Activated CD4-positive, alpha-beta T cell treated with anti-CD3 and anti-CD28 coated beads, Interleukin-2, amount 50 U/mL, for 1 hour (primary cell): Measurements from ENCODE around the gene GDPD4.

Experiments used
- DNase-seq: peaks from one replicate; pipeline ENCODE4 v3.0.0-alpha.2; 2020

Gene GDPD4

DNA sequence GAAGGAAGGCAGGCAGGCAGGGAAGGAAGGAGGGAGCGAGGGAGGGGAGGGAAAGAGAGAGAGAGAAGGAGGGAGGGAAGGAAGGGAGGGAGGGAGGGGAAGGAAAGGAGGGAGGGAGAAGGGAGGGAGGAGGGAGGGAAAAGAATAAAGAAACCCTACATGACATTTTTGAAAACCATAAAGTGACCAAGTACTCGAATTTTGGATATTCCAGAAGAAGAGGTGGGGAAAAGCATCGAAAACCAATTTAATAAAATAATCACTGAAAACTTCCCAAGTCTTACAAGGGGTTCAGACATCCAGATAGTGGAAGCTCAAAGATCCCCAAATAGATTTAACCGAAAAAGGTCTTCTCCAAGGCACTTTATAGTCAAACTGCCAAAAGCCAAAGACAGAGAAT lies 11.7 kb downstream of the GDPD4 start:
- no peak for DNase-seq

DNA sequence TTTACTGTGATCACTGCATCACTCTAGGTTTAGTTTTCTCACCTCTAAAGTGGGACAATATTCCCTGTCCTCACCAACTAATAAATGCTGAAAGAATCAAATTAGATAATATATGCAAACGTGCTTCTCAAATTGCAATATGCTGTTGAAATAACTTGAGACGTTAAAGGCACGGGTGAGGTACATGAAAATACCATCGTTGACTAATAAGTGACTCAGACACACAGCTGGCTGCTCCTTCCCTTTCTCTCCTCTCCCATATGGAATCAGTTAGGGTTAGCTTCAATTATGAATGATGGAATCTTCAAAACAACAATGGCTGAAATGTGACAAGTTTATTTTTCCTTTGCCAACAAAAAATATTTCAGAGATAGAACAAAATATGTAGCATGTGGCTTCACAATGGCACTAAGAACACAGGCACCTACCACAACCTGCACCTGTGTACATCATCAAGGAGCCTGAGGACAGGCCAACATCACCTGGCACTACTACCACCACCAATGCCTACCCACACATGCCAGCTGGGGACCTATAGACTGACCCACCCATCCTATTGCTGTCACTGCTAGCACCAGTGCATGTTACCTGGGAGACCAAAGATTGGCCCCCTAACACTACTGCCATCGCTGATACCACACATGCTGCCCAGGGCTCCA lies 13.7 kb downstream of the GDPD4 start:
- no peak for DNase-seq

DNA sequence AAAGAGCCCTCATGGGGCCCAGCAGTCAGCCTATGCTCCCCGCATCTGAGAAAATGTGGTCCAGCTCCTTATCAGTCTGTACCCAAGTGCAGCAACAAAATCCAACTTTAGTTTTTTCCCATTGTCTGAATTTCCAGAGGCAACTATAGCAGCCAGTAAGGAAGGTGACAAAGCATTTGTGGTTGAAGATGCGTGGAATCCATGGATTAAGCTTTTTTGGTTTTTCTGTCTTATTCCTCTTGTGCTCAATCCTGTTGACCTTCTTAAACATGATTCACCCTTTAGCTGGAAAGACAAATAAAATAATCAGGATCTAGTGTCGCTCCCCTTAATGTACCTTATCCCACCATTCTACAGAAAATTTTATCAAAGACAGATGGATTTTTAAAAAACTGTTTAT lies 14.3 kb downstream of the GDPD4 start:
- no peak for DNase-seq

DNA sequence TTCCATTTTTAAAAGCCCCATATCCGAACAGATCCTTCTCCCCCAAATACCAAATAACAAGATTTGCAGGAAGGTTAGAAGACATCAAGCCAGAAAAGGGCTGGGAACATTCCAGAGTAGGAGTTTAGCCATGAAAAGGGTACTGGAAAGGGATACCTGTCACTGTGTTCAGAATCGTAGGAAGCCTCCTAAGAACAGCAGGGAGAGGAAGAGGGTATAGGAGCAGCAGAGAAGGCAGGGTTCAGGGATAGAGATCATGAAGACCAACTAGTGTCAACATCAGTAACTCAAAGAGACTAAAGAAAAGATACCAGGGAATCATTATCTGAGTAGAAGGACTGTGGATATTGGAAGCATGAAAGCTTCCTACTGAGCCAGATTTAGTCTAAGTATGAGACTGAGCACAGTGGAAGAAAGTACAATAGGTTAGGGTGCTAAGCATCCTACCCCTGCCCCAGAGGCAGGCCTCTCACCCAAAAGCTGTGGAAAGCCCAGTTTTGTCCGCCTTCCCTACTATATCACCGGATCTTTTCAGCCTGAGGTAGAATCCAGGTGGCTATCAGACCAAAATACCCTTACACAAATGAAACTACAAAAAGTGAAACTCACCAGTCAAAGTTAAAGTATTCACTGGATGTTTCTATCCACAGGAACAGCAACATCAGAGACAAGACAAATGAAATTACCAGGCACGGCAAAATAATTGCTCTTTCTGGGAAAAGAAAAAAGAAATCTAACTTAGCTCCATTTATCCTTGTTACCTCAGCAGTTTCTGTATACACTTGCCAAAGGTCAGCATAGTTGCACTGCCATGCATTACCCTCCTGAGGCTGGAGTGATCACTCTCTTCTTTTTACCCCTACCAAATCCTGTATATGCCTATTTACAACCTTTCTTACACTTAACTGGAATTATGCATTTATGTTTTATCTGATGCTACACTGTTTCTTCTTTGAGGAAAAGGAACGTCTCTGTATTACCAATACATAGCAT lies 16.7 kb downstream of the GDPD4 start:
- no peak for DNase-seq

DNA sequence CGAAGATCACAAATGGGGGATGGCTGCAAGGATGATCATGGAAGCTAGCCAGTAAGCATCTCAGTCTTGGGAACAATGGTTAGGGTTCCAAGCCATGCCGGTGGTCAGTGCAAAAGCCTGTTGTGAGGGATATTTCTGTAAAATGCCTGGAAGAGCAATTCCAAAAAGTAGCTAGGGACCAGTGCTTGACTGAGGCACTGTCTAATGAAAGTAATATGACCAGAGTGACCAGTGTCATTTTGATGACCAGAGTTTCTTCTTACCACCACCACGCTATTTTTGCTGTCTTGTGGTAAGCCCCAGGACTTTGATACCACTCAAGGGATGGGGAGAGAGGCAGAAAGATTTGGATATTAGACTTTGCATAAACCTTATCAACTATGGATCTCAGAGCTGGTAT lies 18.4 kb downstream of the GDPD4 start:
- DNase-seq: no peak

DNA sequence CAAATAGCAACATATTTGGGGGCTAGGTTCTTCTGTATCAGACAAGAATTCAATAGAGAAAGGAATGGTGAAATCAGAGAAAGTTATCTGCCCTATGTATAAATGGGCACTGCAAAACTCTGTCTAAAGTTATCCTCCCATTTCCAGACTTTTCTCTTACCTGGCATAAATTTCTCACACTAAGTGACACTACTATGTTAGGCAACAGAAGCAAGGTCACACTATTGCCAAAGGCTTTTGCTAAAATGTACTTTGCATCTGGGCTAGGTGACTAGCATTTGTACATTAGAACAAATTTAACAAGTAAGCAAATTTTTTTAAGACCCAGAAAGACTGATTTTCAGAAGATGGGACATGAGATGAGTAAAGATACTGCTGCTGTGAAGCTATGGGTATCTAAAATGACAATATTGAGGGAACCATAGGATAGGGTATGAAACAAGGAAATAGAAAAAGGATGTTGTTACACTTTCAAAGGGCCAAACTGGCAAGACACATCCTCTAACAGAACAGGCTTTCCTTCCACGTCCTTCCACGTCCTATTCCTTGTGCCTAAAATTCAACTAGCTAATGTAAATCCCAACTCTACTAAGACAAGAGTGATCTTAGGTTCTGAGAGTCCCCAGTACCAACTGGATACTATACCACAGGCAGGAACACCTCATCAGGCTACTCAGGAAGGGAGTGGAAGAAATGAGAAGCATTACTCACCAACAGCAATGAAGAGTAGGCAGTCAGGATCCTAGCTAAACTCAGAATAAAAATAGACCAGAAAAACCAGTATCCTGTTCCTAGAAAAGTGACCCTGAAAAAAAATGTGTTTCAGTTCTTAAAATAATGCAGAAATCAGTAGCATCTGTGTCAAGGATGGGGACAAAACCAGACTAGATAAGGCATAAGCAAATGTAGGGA lies 22.6 kb downstream of the GDPD4 start:
- no peak for DNase-seq

DNA sequence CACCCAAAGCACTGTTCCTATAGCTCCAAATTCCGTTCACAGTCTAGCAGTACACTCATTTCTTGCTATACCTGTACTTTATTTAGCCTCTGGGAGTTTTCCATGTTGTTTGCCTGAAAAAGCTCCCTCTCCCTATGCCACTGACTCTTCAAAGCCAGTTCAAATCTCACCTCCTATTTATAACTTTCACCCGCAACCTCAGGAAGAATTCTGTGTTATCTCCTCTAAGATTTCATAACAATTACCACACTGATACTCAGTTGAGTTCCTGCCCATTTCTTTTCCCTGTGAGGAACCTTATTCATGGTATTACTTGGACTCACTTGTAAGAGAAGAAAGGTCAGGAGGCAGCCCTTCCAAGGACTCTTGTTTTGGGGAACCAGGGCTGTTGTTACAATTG lies 25.2 kb downstream of the GDPD4 start:
- DNase-seq: no peak

DNA sequence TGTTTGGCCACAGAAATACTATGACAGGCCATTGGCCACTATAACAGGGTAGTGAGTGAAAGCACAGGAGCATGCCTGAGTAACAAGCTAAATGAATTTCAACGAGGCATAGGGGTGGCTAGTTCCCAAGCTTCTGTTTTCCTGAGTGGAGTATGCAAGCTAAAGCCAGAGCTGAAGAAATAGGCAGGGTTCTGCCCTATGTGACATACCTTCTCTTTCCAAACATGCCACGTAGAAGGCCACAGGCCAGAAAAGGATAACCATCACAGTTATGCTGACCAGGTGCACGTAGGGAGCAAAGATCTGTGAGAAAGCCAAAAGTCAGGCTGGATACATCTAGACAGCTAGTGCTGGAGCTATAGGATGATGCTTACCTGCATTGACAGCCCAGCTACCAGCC lies 30.6 kb downstream of the GDPD4 start:
- no peak for DNase-seq

DNA sequence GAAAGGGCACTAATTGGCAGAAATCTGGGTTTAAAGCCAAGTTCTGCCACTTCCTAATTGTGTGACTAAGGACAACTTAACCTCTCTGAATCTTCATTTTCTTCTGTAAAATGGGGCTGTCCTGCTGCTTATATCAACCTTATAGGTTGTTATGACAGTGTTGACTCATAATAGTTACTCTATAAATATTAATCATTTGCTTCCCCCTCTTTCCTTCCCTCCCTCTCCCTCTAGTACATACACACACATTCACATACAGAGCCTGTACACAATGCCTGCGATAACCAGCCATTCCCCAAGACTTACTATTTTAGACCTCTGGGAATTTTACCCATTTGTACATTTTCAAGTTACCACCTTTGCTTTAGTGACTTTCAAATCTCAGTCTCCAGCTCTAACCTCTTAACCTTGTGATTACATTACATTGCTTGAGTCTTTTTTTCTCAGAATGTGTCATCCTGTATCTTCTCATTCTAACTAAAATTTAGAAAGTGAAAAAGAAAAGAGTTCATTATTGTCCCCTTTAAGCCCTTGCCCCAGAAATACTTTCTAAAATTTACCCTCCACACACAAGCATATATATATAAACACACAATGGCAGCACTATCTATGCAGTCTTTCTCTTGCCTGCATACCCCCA lies 31.9 kb downstream of the GDPD4 start:
- DNase-seq: no peak

DNA sequence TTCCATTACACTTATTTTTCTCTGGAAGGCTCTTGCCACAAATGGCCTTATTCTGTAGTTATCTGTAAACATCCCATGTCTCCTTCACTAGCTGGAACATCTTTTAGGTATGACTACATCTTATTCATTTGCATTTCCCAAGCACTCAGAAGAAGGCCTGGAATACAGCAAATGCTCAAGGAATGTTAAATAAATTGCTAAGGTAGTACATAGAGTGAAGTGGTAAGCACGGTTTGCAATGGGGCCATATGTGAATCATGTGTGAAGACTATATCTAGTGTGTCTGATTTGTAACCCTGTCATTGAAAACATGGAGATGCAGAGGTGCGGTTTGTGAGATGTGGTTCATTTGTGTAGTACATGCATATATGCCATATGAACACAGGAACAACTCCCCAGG lies 33.5 kb downstream of the GDPD4 start:
- no peak for DNase-seq

DNA sequence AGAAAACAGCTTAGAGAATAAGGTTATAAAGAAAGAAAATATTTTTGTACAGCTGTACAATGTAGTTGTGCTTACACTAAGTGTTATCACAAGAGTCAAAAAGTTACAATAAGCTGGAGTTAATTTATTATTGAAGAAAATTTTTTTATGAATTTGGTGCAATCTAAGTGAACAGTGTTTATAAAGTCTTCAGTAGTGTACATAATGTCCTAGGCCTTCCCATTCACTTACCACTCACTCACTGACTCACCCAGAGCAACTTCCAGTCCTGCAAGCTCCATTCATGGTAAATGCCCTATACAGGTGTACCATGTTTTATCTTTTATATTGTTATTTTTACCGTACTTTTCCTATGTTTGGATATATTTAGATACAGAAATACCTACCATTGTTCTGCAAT lies 34.7 kb downstream of the GDPD4 start:
- DNase-seq: no peak

DNA sequence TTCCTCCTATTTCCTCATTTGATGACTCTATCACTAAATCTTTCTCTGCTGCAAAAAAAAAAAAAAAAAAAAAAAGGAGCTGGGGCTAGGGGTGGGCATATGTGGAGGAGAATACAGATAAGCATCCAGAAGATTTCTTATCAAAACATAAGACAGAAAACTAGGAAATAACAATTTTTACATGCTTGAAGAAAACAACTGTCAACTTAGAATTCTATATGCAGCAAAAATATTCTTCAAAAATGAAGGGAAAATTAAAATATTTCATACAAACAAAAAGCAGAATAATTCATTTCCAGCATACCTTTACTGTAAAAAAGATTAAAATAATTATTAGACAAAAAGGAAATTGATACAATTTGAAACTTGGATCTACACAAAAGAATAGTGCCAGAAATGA lies 38.7 kb downstream of the GDPD4 start:
- no peak for DNase-seq

DNA sequence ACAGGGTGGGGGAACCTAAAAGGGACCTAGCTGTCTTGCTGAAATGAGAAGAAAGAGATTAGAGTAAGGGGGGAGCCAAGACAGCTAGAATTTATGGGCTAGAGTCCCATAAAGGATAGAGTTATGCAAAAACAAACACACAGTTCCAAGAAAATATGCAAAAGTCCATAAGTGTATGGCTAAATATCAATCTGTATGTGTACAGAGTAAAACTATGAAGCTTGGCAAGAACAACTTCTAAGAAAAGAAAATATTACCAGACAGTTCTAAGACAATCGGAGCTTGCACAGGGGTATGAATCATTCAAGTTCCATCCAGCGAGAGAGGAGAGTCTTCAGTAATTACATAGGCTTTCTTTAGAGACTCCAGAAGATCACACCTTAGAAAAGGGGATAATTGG lies 41.8 kb downstream of the GDPD4 start:
- DNase-seq: no peak

DNA sequence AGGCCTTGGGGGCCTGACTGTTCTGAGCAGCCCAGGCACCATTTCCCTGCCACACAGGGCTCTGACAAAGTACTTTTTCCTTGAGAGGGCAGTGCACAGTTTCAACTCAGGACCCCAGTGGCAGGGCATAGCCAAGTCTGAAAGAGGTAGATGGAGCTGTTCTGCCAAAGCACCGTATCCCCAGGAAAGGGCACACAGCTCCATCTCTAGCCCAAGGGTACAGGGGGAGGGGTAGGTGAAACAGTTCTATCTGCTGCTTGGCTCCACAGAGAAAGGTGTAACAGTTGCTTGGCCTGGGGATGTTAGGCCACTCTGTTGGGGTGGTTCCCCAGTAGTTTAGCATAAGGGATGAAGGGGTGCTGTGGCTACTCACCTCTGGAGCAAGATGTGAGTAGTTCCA lies 47.8 kb downstream of the GDPD4 start:
- DNase-seq: no peak

DNA sequence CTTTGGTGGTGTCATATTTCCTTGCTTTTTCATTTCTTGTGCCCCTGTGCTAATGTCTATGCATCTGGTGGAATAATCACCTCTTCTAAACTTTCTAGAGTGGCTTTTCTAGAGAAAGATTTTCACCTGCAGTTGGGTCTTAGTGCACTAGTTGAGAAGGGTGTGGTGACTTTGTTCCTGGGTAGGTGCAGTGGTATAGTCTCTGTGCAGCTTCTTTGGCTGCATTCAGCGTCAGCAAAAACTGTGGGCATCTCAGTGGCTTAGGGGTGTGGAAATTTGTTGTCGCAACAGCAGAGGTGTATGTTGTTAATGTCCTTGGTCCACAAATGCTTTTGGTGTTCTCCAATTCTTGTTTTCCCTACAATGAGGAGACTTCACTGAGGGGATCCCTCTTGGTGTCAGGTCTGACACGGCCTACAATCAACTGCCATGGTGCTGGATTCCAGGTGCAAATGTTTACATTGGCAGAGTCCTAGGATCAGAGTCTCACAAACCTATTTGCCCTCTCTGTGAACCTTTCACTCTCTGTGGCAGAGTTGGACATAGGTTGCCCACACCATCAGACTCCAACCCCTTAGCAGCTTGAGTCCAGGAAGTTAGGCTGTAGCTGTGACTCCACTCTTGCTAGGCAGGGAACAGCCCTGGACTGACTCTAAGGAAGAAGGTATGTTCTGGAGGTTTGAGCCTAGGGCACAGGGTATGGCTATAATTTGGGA lies 48.8 kb downstream of the GDPD4 start:
- no peak for DNase-seq

DNA sequence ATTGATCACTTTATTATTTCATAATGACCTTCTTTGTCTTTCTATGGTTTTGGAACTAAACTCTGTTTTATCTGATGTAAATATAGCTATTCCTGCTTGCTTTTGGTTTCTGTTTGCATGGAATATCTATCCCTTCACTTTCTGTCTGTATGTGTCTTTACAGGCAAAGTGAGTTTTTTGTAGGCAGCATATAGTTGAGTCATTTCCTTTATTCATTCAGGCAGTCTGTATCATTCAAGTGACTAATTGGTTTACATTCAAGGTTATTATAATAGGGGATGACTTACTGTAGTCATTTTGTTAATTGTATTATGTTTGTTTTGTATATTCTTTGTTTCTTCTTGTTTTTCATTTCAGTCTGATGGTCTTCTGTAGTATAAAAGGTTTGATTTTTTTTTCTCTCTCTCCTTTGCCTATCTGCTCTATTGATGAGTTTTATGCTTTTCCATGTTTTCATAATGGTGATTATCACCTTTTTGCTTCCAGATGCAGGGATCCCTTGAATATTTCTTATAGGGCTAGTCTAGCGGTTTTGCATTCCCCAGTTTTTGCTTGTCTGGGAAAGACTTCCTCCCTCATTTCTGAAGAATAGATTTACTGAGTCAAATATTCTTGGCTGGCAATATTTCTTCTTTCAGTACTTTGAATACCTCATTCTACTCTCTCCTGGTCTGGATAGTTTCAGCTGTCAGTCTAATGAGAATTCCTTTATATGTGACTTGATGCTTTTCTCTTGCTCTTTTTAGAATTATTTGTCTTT lies 50.4 kb downstream of the GDPD4 start:
- DNase-seq: no peak

DNA sequence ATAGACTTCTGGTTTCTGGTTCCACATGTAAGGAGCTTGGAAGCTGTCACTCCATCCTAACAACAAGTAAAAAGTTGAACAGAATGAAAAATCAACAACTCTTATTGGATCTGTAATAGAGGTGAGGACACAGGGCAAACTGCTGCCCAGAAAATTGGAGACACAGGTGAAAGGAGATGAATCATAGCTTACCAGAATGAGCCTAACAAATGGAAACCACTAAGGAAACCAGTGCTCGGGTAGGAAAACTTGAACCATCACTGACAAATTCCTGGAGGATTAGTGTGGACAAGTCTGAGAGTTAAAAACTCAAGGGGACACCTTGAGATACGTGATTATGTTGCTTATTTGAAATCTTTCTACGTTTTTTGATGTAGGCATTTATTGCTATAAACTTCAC lies 52.1 kb downstream of the GDPD4 start:
- no peak for DNase-seq

DNA sequence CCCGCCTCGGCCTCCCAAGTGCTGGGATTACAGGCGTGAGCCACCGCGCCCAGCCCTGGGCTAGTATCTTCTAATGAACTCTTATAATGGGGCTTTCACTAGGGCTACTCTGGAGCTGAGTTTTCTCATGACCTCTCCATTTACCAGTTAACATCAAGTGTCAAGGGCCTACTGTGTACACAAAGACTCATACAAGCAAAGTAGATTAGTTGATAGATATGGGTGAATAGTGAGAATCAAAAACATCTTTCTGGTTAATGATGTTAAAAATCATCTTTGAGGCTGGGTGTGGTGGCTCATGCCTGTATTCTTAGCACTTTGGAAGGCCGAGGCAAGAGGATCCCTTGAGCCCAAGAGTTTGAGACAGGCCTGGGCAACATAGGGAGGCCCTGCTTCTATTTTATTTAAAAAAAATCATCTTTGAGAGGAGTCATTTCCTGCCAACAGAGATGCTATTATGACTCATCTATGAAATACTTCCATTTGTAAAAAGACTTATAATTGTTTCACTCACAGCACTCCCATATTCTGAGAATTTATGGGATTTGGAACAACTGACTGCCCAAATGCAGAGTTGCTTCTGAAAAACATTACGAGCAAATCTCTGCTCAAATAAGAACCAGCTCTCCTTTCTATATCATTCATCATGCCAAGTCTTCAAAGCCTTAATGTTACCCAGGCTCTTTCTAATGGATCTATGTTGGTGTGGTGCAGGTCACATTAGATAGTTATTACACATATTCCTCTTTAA lies 57.0 kb downstream of the GDPD4 start:
- DNase-seq: no peak

DNA sequence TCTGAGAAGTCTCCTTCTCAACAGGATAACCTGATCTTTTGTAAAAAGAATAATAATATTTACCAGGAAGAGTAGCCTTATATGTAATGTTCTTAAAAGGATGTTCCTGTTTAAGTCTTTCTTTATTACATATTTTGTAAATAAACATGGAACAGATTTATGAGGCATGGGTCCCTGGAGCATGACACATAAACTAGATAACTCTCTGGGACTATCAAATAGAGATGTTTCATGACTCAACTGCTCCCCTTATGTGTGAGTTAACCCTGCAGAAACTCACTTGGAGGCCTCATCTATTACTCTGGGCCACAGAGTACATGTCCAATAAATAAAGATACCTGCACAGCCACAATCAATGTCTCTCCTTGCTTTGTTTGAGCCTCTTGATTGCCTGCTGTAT lies 64.6 kb downstream of the GDPD4 start:
- no peak for DNase-seq

DNA sequence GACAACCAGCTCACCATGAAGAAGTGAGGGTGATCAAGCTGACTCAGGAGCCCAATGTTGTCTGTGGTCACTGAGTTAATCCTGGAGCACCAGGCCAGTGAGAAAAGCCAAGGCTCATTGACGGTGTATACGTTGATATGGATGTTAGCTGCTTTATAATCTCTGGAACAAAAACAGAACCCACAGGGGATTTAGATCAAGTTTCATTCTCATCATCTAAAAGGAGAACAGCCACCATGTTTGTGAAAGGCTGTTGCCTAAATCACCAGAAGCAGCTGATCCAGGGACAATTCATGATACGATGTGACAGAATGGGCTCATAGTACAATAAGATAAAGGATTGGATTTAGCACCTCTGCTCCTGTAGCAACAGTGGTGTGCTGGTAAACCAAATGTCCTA lies 68.5 kb downstream of the GDPD4 start:
- DNase-seq: no peak

DNA sequence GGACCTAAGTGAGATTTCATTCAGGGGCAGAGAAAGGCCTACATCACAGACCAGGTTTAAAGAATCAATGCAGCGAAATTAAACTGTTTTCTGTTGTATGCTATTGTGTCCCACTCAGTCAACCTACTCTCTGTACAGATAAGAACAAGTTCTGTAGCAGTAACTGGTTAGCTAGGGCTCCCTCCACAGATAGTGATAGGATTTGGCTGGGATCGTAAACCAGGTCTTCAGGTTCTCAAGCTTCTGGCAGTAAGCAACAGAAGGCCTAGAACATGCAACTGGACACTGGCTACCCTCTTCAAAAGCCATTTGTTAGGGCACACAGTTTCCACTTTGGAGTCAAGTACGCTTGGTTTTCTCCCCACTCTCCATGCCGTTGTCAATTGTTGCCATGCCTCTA lies 69.2 kb downstream of the GDPD4 start:
- no peak for DNase-seq
